HG02970 (cell line): ENCODE data around the gene NRXN3.

Source experiments
- ATAC-seq: cut with Tn5 transposase; IDR thresholded peaks from one replicate; pipeline ENCODE4 v1.9.1; 2021; ENCODE audit warnings: mild to moderate bottlenecking, moderate library complexity, moderate number of reproducible peaks; ENCODE audit not compliant: unreplicated experiment, low FRiP score

The NRXN3 gene

GRCh38 chr14:79150226-79150625, 980.1 kb downstream of the NRXN3 start:
- no peak for ATAC-seq

DNA sequence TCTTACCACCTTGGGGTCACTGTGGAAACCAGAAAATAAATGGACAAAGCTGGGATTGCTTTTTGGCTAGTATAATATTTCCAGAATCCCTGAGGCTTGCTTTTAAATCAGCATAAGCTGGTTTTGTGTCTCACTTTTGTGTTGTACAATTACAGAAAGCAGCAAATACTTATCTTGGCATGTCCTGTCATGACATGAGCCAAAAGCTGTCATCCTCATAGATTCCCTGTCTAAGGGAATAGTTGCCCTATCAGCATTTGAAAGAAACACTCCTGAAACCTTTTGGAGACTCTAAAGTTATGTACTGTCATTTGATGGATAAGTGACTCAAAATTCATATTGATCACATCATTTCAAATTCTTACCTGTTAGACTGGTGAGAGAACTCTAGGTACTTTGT, 987.2 kb downstream of the NRXN3 start:
- ATAC-seq = no peak

GRCh38 chr14:79161571-79161970, 991.4 kb downstream of the NRXN3 start:
- no peak for ATAC-seq

- no peak for ATAC-seq
Measured at GRCh38 chr14:79162833-79163232, 992.7 kb downstream of the NRXN3 start.

- ATAC-seq = no peak
Measured at GRCh38 chr14:79165471-79166090, 995.4 kb downstream of the NRXN3 start.

DNA sequence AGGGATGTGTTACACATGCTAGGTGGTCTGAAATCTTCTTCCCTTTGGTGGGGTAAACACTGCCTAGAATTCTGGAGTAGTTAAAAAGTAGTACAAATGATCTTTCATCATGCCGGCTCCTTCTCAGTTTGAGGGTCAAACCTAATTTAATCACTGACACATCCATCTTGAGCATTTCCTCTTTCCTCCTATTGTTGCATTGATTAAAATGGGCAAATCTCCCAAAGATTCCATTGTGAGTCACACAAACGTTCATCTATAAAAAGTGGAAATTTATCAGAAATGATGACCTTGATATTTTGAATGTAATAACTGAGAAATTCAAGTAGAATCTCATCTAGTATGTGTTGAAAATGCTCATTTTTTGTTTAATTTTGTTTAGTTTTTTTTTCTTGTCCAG, 996.0 kb downstream of the NRXN3 start:
- no peak for ATAC-seq

GRCh38 chr14:79167957-79168356, 997.8 kb downstream of the NRXN3 start:
- ATAC-seq = no peak

GRCh38 chr14:79175671-79176070, 1005.5 kb downstream of the NRXN3 start:
- ATAC-seq = no peak

DNA sequence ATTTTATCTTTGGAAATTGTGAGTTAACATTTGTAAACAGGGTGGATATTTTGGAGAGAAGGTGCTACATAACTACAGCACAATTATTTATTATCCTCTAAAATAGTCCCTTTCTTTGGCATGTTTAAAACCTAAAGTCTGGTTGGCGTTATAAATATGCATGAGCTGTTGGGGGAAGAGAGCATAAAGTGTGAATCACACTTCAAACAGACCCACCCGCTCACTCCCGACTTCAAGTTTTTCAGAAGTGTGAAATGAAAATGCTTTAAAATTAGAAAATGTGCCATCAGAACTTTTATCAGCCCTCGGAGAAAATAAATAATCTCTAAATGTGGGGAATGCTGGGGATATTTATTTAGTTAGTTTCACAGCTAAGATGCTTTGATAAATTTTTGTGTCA, 1006.9 kb downstream of the NRXN3 start:
- ATAC-seq = no peak

DNA sequence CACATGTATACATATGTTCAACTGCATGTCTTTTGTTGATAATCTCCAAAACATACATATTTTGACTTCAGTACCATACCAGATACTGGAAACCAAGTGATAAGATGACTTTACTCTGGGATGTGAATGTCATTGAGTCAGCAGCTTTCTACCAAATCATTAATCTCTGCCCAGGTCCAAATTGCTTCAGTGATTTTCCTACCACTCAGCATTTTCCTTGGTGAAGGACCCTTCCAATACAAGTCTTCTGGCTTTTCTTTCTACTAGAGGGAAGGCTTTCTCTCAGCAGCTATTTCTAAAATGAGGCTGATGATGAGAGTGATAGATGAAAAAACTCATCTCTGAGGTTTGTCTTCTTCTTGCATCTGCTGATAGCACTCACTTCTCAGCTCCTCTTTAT, 1008.5 kb downstream of the NRXN3 start:
- no peak for ATAC-seq

- no peak for ATAC-seq
Measured at GRCh38 chr14:79179985-79180384, 1009.8 kb downstream of the NRXN3 start.

DNA sequence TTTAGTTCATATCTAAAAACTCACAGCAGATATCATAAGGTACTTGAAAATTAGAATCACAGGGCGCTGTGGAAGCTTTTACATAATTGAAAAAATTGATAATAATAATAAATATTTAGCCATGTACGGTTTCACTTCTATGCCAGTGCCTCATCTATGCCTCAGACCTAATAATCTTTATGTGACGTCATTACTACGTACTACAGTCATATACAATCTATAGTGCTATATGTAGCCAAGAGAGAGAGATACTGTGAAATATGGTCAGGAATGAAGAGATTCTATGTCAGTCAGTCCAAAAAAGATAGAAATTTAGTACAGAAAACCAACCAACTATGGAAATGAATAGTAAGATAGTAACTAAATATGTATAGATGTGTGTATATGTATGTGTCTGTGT, 1010.5 kb downstream of the NRXN3 start:
- no peak for ATAC-seq

- no peak for ATAC-seq
Measured at GRCh38 chr14:79186523-79186922, 1016.4 kb downstream of the NRXN3 start.

DNA sequence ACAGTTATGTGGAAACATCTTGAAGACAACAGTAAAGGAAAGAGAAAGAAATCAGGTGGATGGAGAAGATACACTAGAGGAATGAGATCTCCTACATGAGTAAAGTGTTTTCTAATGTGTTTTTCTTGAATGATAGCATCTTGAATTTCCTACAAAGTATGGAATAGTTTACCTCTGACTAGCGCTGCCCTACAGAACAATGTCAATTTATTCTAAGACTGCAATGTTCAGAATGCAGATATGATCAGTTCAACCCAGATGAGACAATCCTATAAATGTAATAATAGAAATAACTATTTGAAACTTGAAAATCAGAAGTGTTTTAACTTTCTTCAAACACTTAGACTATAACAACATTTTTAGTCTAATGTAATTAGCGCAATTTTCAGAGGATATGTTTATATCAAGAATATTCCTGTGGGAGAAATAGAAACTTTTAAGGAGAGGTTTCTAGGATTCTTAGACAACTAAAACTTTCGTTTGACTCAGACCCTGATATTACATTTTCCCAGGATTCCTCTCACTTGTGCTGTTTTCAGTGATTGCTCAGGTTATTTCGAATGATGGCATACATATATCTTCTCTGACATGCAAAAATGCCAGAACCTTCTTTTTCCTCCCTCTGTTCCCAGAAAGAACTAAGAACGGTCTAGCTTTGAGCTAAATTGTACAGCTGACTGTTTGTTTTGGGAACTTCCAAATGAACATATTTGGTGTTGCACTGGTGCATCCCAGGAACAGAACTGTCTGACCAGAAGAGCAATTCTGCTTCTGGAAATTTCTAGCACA, 1023.7 kb downstream of the NRXN3 start:
- no peak for ATAC-seq

GRCh38 chr14:79196216-79196615, 1026.0 kb downstream of the NRXN3 start:
- ATAC-seq = no peak

DNA sequence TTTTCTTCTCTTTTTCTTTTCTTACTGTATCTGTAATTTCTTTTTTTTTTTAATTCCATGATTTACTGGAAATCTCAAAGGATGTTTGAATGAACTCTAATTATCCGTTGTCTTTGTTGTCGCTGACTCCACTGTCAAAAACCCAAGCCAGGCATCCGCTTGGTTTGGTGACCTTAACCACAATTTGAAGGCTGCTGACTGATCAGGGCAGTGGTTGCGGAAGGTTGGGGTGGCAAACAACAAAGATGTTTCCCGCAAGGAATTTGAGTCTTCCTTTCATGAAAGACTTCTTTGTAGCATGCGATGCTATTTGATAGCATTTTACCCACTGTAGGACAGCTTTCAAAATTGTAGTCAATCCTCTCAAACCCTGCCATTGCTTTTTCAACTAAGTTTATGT, 1027.3 kb downstream of the NRXN3 start:
- no peak for ATAC-seq

DNA sequence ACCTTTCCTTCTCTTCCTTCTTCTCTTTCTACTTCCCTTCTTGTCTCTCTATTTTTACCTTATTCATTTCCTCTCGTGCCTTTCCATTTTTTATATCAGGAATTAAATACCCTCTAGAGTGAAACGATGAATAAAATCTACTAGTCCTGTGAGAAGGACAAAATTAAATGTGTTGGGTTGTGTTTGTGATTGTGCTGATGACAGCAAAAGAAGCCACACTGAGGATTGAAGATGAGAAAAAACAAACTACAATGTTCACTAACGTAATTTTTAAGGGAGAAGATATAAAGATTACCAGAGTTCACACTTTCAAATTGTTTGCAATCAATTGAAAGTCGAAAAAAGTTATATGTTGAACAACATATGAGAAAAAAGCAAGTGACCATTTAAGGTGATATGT, 1029.0 kb downstream of the NRXN3 start:
- ATAC-seq = no peak

DNA sequence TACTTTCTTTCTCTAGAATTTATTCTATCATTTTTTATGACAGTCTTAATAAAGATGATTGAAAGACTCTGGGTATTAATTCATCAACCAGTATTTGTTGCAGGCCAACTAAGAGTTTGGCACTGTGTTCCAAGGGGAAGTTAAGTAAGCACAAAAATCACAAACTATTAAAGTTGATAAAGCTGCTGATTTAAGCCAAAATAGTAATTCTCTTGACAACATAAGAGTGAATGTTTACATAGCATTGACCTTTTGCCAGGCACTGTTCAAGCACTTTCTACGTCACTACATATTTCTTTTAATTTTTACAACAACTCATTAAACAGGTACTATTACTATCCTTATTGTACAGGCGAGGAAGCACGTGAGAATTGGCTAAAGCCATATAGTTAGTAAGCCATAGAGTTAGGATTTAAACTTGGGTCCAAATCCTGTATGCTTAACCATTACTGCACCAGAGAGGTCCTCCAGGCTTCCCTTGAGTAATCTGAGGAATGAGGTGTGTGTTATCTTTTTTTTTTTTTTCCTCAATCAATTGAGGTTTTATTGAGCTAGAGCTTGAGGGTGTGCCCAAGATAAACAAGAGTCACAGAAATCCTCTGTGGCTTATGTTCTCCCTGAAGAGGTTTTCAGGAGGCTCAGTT, 1031.5 kb downstream of the NRXN3 start:
- ATAC-seq = no peak

DNA sequence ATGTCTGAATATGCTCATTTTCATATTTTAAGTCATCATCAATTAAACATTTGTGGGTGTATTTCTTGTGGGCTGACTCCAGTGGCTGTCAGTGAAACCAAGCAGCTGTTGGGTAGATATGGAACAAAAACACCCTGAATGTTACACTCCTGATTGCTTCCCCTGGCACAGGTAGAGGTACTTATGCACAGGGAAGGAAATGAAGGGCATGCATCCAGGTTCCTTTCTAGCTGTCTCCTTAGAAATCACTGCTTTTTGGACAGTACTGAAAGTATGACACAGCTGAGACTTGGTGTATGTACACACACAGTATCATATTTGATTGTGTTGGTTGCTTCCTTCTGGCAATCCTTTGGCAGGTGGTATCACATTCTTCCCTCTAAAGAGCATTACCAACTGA, 1034.4 kb downstream of the NRXN3 start:
- no peak for ATAC-seq

DNA sequence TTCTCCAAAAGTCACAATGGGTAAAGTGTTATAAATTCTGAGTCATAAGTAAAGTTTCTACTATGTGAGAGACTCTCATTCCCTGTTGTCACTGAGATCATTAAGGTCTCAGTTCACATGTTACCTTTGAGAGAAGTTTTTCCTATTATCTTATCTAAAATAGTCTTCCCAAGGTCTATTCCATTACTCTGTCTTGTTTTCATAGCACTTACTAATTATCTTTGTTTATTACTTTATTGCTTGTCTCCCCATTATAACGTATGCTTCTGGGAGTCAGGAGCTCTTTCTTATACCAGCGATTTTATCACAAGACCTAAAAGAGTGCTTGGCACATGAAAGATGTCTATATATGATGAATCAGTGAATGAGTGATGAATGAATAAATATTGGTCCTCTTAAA, 1039.2 kb downstream of the NRXN3 start:
- no peak for ATAC-seq

DNA sequence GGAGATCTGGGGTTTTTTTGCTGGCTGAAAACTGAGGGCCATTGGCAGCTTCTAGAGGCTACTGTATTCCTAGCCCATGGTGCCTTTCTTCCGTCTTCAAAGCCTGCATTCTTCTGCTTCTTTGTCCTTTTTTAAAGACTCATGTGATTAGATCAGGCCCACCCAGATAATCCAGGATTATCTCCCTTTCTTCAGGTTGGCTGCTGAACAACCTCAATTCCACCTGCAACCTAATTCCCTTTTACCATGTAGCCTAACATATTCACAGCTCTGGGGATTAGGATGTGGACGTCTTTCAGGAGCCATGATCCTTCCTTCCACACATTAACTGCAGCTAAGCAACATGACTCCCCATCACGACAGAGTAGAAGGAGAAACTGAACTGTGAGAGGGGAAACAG, 1055.6 kb downstream of the NRXN3 start:
- ATAC-seq = no peak

- ATAC-seq = no peak
Measured at GRCh38 chr14:79229383-79229909, 1059.3 kb downstream of the NRXN3 start.
